SKM-1 treated with dmso at 0.1 percent for 144 hours (cell line): ENCODE measurements around the gene MVK.
A peak's percentile ranks its signal among the peaks of the same experiment; 100 is the strongest.
"Not testable (repeated sequence)": the region's sequence is repeated elsewhere in the genome, so short reads cannot be mapped to it uniquely, and the experiment has no call there.

Experiments
- DNase-seq: peaks from one replicate; lab custom pipeline; 2025; ENCODE audit not compliant: unreplicated experiment; lab: John Stamatoyannopoulos, UW

MVK gene

GRCh38 chr12:109588461-109589239 lies 15.1 kb downstream of the MVK start:
- DNase-seq, result no peak

GRCh38 chr12:109589240-109589590 lies 15.6 kb downstream of the MVK start:
- no peak for DNase-seq

GRCh38 chr12:109589691-109590245 lies 16.2 kb downstream of the MVK start:
- no peak for DNase-seq

GRCh38 chr12:109590566-109590965 lies 17.0 kb downstream of the MVK start:
- no peak for DNase-seq

GRCh38 chr12:109591041-109591440 lies 17.4 kb downstream of the MVK start:
- no peak for DNase-seq

GRCh38 chr12:109592195-109592904 lies 18.8 kb downstream of the MVK start:
- DNase-seq, result no peak

GRCh38 chr12:109592905-109593272 lies 19.3 kb downstream of the MVK start:
- no peak for DNase-seq

- no peak for DNase-seq
Observed at GRCh38 chr12:109594556-109595317, 21.1 kb downstream of the MVK start.

- DNase-seq, result peak; percentile 47
Observed at GRCh38 chr12:109595321-109595902, 21.8 kb downstream of the MVK start.

- no peak for DNase-seq
Observed at GRCh38 chr12:109596418-109597244, 23.0 kb downstream of the MVK start.

- DNase-seq, result no peak
Observed at GRCh38 chr12:109597414-109597794, 23.8 kb downstream of the MVK start.

GRCh38 chr12:109597795-109598427 lies 24.3 kb downstream of the MVK start:
- DNase-seq, result peak; percentile 3

- no peak for DNase-seq
Observed at GRCh38 chr12:109598428-109598854, 24.8 kb downstream of the MVK start.

GRCh38 chr12:109599087-109599486 lies 25.5 kb downstream of the MVK start:
- no peak for DNase-seq

- no peak for DNase-seq
Observed at GRCh38 chr12:109600481-109600880, 26.9 kb downstream of the MVK start.

GRCh38 chr12:109600995-109601394 lies 27.4 kb downstream of the MVK start:
- no peak for DNase-seq

GRCh38 chr12:109601557-109601956 lies 28.0 kb downstream of the MVK start:
- DNase-seq, result no peak

GRCh38 chr12:109602132-109602531 lies 28.5 kb downstream of the MVK start:
- not testable (repeated sequence) for DNase-seq

- no peak for DNase-seq
Observed at GRCh38 chr12:109604132-109604585, 30.6 kb downstream of the MVK start.

GRCh38 chr12:109605016-109605415 lies 31.4 kb downstream of the MVK start:
- no peak for DNase-seq
